ENCODE measurements around the gene SYN1.
A peak's percentile ranks its signal among the peaks of the same experiment; 100 is the strongest.

Gene SYN1

GRCh38 chrX:47523297-47523696 is 96.4 kb downstream of the SYN1 start:
- DNase-seq (ENCODE audit: low read depth), result peak; percentile 52
